HepG2 (cell line): ENCODE measurements around the gene POLR2B. TPM values are rescaled to one million over a fixed set of nuclear protein-coding genes. Genes with fewer than 3 reads are reported as not detected.

Source experiments
- ARID4A ChIP-seq: sonication (generic); formaldehyde crosslinking; IDR thresholded peaks from 2 replicates; pipeline ENCODE4 v1.5.0; 2020; ENCODE audit warnings: mild to moderate bottlenecking, missing genetic modification reagents, borderline replicate concordance
- ATF4 ChIP-seq, 2 experiments: fragments of 450-650 bp in 1 of 2; sonication (generic) in 1 of 2; formaldehyde crosslinking; IDR thresholded peaks; 2 replicates each; pipeline versions ENCODE4 v1.5.0 to v1.8.0; 2020 to 2022; ENCODE audit warnings: mild to moderate bottlenecking in 1 of 2, missing genetic modification reagents in 1 of 2
- CHCHD3 ChIP-seq: sonication (generic); formaldehyde crosslinking; IDR thresholded peaks from 2 replicates; pipeline ENCODE4 v1.8.0; 2022; ENCODE audit warnings: mild to moderate bottlenecking, missing genetic modification reagents, moderate library complexity
- ESRRA ChIP-seq: sonication (generic); formaldehyde crosslinking; IDR thresholded peaks from 2 replicates; pipeline ENCODE4 v1.5.1; 2020; ENCODE audit warnings: mild to moderate bottlenecking, low read depth, missing genetic modification reagents
- ETV6 ChIP-seq: sonication (generic); formaldehyde crosslinking; conservative IDR thresholded peaks from 2 replicates; pipeline ENCODE4 v1.4.0; 2020; ENCODE audit warnings: missing genetic modification reagents
- GATA4 ChIP-seq: sonication (generic); IDR thresholded peaks from 2 replicates; pipeline ENCODE4 v1.6.1; 2016; ENCODE audit warnings: antibody characterized with exemption, low read depth, borderline replicate concordance
- HOXD1 ChIP-seq: sonication (generic); formaldehyde crosslinking; IDR thresholded peaks from 2 replicates; pipeline ENCODE4 v1.5.0; 2020; ENCODE audit warnings: missing genetic modification reagents
- ISL2 ChIP-seq: sonication (generic); formaldehyde crosslinking; IDR thresholded peaks from 2 replicates; pipeline ENCODE4 v1.5.0; 2020; ENCODE audit warnings: missing genetic modification reagents
- JUNB ChIP-seq: sonication (generic); formaldehyde crosslinking; IDR thresholded peaks from 2 replicates; pipeline ENCODE4 v1.8.0; 2022; ENCODE audit warnings: missing genetic modification reagents, mild to moderate bottlenecking, borderline replicate concordance
- KLF12 ChIP-seq: sonication (generic); formaldehyde crosslinking; IDR thresholded peaks from 2 replicates; pipeline ENCODE4 v1.4.0; 2020; ENCODE audit warnings: missing genetic modification reagents, borderline replicate concordance
- MTERF4 ChIP-seq: sonication (generic); formaldehyde crosslinking; IDR thresholded peaks from 2 replicates; pipeline ENCODE4 v1.8.0; 2023; ENCODE audit warnings: mild to moderate bottlenecking, missing genetic modification reagents
- NR2F1 ChIP-seq, 2 experiments: fragments of 450-650 bp in 1 of 2; formaldehyde crosslinking in 1 of 2; IDR thresholded peaks; 2 replicates each; pipeline versions ENCODE4 v1.5.0 to v1.6.1; 2016 to 2020; ENCODE audit warnings: mild to moderate bottlenecking in 1 of 2, missing compliant biosample characterization in 1 of 2, missing genetic modification reagents in 1 of 2, moderate library complexity in 1 of 2
- PBX2 ChIP-seq: IDR thresholded peaks from 2 replicates; pipeline ENCODE4 v1.6.1; 2016; ENCODE audit warnings: control low read depth
- RAD21 ChIP-seq: fragments of 450-650 bp; formaldehyde crosslinking; IDR thresholded peaks from 2 replicates; pipeline ENCODE4 v1.5.0; 2020; ENCODE audit warnings: mild to moderate bottlenecking
- ZBTB3 ChIP-seq: sonication (generic); formaldehyde crosslinking; IDR thresholded peaks from 2 replicates; pipeline ENCODE4 v1.4.0; 2020; ENCODE audit warnings: low read depth, mild to moderate bottlenecking, moderate library complexity, missing genetic modification reagents, borderline replicate concordance
- ZNF207 ChIP-seq: fragments of 450-650 bp; IDR thresholded peaks from 2 replicates; pipeline ENCODE4 v1.6.1; 2016; ENCODE audit warnings: antibody characterized with exemption, borderline replicate concordance
- ZNF225 ChIP-seq: sonication (generic); formaldehyde crosslinking; IDR thresholded peaks from 2 replicates; pipeline ENCODE4 v1.4.0; 2020; ENCODE audit warnings: mild to moderate bottlenecking, missing genetic modification reagents
- ZNF251 ChIP-seq: sonication (generic); formaldehyde crosslinking; IDR thresholded peaks from 2 replicates; pipeline ENCODE4 v1.9.0; 2021; ENCODE audit warnings: mild to moderate bottlenecking, missing genetic modification reagents
- ZNF44 ChIP-seq: sonication (generic); formaldehyde crosslinking; IDR thresholded peaks from 2 replicates; pipeline ENCODE4 v1.5.1; 2020; ENCODE audit warnings: mild to moderate bottlenecking, missing genetic modification reagents
- ZNF512 ChIP-seq: sonication (generic); formaldehyde crosslinking; IDR thresholded peaks from 2 replicates; pipeline ENCODE4 v1.4.0; 2020; ENCODE audit warnings: mild to moderate bottlenecking, missing genetic modification reagents
- ZNF724P ChIP-seq: sonication (generic); formaldehyde crosslinking; IDR thresholded peaks from 2 replicates; pipeline ENCODE4 v1.8.0; 2022; ENCODE audit warnings: missing genetic modification reagents, borderline replicate concordance
- ZSCAN25 ChIP-seq: sonication (generic); formaldehyde crosslinking; IDR thresholded peaks from 2 replicates; pipeline ENCODE4 v1.8.0; 2022; ENCODE audit warnings: mild to moderate bottlenecking, missing genetic modification reagents
- polyA plus RNA-seq, 8 experiments: library from polyadenylated mRNA; depleted of rRNA in 3 of 8; stranded (reverse) in 7 of 8; unstranded in 1 of 8; fragments of >200 nt; fragmentation: Illumina TruSeq in 4 of 8; extraction: Trizol in 4 of 8; gene quantifications; 2 replicates each; pipeline versions ENCODE4 v1.2.1 to v1.2.3, GENCODE V29; 2011 to 2016; ENCODE audit warnings: low read depth in 4 of 8, missing spikeins in 1 of 8, mixed read lengths in 1 of 8; ENCODE audit not compliant: insufficient read depth in 1 of 8
- total RNA-seq, 5 experiments: library from RNA; depleted of rRNA; stranded (reverse); fragments of >200 nt; fragmentation: Illumina TruSeq; extraction: Trizol; gene quantifications; 2 replicates each; pipeline ENCODE4 v1.2.3, GENCODE V29; 2016; ENCODE audit warnings: low read depth in 1 of 5

POLR2B gene
- total and polyA plus RNA-seq, 2 of the 13 experiments (the other 11 are each of a cell fraction or from before 2014, with no cell fraction given) = 70.6 to 116 TPM

- TF ChIP-seq CHCHD3 (CRISPR knock-in tag) (no peak), KLF12 (CRISPR knock-in tag) (no peak), JUNB (no peak), ZNF512 (no peak), ETV6 (CRISPR knock-in tag) (no peak), ZNF251 (CRISPR knock-in tag) (no peak), RAD21 (CRISPR knock-in tag) (no peak), ESRRA (no peak), ZNF44 (CRISPR knock-in tag) (no peak), ATF4 (CRISPR knock-in tag; IDR thresholded peaks at IDR 0.05) (no peak), ZNF207 (no peak), ARID4A (CRISPR knock-in tag) (peak; percentile 81), ZBTB3 (0 out of 2 replicates have a peak, but pooled peaks have one; percentile 65), NR2F1 (CRISPR knock-in tag; IDR thresholded peaks at IDR 0.05) (no peak), ISL2 (CRISPR knock-in tag) (no peak), HOXD1 (no peak), ZNF225 (no peak), GATA4 (no peak), ZSCAN25 (no peak), PBX2 (CRISPR knock-in tag) (no peak), ZNF724P (no peak), MTERF4 (no peak)
Observed at GRCh38 chr4:56976837-56977320, 1.8 kb upstream of the POLR2B start (continued).
